Measurements from ENCODE around the gene CYP4F22.
A peak's percentile ranks its signal among the peaks of the same experiment; 100 is the strongest.

CYP4F22 gene

DNA sequence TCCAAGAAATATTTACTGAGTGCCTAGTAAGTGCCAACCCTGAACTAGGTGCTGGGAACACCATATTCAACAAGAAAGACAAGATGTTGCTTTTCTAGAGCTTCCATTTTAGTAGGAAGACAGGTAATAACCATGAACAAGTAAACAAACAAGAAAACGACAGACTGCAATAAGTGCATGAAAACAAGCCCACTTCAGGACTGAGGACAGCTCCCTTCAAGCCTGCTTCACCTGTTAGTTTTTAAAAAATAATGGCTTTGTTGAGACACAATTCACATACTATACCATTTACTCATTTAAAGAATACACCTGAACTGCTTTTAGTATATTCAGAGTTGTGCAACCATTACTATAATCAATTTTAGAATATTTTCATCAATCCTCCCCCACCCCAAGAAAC, 30.4 kb downstream of the CYP4F22 start:
- no peak for DNase-seq

DNA sequence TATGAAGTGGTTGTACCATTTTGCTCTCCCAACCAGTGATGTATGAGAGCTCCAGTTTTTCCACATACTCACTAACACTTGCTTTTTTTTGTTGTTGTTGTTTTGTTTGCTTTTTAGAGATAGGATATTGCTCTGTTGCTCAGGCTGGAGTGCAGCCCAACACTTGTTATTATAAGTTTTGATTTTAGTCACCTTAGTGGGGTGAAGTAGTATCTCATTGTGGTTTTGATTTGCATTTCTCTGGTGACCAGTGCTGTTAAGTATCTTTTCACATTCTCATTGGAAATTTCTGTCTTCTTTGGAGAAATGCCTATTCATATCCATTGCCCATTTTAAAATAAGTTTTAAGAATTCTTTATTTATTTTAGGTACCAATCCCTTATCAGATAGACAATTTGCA, 31.3 kb downstream of the CYP4F22 start:
- no peak for DNase-seq

DNA sequence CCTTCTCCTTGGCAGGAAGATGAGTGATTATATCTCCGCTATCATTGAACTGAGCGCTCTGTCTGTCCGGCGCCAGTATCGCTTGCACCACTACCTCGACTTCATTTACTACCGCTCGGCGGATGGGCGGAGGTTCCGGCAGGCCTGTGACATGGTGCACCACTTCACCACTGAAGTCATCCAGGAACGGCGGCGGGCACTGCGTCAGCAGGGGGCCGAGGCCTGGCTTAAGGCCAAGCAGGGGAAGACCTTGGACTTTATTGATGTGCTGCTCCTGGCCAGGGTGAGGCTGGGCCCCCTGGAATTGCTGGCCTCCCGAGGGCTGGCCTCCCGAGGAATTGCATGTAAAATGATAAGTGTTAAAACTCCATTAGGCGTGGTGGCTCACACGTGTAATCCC, 32.1 kb downstream of the CYP4F22 start:
- DNase-seq, result no peak

DNA sequence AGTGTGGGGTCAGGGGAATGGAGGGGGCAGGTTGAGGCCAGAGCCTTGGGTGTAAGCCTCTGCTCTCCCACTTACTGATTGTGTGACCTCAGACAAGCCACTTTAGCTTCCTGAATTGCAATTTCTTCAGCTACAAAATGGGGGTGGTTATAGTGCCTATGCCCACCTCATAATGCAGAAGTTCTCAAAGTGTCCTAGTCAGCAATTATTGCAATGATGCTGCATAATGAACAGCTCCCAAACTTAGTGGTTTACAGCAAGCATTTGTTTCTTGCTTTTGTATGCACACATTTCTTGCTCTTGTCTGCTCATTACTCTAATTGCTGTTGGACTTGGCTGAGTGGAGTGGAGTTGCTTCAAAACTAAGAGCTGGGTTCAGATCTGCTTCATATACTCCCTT, 36.0 kb downstream of the CYP4F22 start:
- DNase-seq, result no peak

DNA sequence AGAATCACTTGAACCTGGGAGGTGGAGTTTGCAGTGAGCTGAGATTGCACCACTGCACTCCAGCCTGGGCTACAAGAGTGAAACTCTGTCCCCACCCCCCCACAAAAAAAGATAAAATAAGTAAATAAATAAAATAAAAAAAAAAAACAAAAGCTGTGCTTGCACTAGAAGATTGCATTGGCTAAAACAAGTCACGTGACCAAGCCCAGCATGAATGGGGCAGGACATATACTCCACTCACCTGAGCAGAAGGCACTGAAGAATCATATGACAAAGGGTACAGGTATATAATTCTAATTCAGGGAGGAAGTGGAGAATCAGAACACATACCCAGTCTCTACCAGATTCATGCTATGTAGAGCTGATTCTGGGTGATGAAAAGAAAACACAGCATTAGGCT, 36.6 kb downstream of the CYP4F22 start:
- no peak for DNase-seq

DNA sequence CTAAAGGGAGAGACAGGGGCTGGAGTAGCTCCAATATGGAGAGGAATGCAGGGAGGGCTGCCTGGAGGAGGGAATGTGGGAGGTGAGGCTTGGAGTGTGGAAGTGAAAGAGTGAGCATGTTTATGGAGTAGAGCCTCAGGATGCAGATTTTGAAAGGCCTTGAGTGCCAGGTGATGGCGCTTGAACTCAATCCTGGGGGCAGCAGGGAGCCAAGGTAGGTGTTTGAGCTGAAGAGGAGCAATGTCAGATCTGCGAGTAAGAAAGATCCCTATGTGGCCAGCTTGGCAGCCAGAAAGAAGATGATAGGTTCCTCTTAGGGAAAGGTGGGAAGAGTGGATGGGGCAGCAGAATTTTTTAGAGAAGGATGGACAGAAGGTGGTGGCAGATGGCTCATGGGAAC, 40.3 kb downstream of the CYP4F22 start:
- no peak for DNase-seq

DNA sequence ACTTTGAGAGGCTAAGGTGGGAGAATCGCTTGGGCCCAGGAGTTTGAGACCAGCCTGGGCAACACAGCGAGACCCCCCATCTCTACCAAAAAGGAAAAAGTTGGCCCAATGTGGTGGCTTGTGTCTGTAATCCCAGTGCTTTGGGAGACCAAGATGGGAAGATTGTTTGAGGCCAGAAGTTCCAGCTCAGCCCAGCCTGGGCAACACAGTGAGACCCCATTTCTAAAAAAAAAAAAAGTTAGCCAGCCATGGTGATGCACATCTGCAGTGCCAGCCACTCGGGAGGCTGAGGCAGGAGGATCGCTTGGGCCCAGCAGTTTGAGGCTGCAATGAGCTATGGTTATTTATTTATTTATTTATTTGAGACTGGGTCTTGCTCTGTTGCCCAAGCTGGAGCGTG, 41.3 kb downstream of the CYP4F22 start:
- no peak for DNase-seq

DNA sequence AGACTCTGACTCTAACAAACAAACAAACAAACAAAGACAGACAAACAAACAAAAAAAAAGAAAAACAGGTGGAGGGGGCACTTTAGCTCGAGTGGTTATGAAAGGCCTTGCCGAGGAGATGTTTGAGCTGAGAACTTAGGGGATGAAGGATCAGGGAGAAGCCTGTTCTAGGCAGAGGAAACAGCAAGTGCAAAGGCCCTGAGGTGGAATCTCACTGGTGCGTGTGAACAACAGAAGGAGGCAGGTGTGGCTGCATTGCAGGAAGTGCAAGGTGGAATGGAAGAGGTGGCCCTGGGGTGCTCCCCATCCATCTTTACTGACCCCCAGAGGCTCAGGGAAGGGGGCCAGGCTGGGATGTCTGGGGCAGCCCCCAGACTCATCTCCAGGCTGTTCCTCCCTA, 41.9 kb downstream of the CYP4F22 start:
- DNase-seq, result no peak

DNA sequence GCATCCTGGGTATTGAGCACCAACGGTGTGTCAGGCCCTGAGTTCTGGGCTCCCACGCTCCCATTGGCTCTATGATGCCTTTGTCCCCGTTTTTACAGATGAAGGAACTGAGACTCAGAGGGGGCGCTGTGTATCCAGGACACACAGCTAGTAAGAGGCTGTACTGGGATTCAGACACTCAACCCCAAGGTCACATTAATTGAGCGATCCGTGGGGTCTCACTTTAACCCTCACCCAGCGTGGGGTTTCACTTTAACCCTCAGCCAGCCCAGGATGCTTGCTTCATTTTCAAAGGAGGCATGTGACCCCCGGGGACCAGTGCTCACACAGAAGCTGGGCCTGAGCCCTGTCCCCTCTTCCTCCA, 42.6 kb downstream of the CYP4F22 start:
- peak; percentile 9 for DNase-seq

DNA sequence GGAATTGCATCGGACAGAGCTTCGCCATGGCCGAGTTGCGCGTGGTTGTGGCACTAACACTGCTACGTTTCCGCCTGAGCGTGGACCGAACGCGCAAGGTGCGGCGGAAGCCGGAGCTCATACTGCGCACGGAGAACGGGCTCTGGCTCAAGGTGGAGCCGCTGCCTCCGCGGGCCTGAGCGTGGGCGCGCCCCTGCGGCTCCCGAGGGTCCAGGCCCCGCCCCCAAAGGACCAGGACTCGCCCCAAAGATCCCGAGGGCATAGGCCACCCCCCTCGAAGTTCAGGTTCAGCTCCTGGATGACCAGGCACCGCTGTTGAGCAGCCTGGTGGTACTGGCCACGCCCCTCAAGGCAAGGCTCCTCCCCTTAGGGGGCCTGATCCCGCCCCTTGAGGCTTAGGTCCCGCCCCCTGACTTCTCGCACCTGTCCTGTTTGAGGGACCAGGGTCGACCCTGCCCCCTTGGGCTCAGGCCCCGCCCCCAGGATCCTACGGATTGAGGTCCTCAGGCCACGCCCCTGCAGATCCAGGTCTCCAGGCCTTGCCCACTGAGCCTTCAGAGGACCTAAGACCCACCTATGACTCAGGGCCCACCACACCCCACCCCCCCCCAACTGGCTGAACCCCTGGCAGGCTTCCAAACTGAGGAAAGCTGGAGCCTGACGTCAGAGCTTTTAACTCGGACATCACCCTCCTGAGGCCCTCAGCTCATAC, 43.1 kb downstream of the CYP4F22 start:
- peak; percentile 14 for DNase-seq

DNA sequence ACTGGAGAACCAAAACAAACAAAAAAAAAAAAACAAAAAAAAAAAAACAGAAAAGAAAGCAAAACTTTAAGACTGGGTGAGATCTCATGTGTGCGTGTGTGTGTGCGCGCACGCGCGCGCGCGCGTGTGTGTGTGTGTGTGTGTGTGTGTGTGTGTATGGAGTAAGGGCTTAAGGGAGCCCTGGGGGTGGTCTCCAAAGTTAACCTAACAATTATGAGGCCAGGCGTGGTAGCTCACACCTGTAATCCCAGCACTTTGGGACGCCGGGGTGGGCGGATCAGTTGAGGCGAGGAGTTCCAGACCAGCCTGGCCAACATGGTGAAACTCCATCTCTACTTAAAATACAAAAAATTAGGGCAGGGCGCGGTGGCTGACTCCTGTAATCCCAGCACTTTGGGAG, 46.7 kb downstream of the CYP4F22 start:
- DNase-seq, result no peak

DNA sequence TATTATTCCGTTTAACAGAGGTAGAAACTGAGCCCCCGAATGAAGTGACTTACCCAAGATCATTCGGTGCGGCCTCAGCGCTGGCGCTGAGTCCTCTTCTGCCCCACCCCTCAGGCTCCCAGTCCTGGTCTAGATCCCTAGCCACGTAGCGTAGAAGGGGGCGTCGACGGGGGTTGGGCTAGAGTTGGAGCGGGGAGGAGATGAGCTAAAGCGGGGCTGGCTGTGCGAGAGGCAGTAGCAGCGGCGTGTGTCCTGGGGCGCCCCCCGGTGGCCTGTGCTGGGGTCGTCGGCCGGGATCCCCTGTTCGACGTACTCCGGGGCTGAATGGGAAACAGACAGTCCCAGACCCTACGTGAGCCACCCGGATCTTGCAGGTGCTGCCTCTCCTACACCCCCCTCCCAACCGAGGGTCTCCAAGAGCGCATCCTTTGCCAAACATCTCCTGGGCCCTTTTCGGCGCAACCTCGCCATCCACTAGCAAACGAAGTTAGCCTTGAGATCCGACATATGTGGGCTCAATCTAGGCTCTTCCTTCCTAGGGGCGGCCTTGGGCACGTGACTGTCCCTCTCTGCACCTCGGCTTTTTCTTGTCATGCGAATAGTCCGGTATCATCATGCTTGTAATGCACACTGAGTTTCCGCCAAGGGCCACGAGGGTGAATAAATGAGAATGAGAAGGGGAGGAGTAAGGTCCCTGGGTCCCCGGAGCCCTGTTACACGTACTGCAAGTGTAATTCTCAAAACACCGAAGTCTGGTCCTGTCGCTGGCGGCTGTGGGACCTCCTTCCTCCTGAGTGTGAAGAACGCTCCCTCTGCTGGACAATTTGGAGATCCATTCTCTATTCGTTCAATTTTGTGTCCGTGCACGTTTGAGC, 47.7 kb downstream of the CYP4F22 start:
- peak; percentile 95 for DNase-seq

DNA sequence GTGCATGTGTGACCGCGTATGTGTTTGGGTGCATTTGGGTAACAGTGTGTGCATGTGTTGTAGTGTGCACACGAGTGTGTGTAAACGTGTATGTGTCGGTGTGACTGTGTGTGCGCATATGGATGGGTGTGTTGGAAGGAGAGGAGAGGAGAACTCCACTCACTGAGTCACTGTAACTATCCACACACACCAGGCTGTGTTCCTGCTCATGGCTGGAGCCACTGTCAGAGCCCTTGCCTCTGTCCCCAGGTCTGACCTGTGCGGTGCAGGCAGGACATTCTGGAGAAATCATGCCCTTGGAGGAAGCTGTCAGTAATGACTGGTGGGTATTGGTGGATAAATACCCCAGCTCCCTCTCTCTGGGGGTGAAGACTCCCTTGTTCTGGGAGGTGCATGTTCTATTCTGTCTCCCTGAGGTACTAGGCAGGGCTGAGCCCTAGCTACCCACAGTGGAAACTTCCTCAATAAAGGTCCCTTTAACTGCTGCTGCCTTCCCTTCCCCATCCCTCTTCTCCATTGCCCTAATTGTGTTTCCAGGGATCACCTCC, 48.4 kb downstream of the CYP4F22 start:
- DNase-seq, result no peak

DNA sequence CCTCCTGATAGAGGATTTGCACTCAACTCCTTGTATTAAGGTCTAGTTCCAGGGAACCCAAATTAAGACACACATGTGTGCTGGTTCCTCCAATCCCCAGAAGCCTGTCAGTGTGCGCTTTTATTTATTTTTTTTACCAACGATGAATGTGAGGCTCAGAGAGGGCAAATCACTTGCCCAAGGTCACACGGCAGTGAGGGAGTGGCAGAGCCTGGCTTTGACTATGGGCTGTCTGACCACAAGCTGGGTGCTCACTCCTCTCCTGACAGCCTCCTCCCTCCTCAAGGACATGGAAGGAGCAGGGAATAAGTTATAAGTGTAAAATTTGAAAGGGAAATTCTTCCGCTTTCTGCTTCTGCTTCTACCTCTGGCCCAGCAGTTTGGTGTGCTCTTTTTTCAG, 48.9 kb downstream of the CYP4F22 start:
- DNase-seq, result no peak

DNA sequence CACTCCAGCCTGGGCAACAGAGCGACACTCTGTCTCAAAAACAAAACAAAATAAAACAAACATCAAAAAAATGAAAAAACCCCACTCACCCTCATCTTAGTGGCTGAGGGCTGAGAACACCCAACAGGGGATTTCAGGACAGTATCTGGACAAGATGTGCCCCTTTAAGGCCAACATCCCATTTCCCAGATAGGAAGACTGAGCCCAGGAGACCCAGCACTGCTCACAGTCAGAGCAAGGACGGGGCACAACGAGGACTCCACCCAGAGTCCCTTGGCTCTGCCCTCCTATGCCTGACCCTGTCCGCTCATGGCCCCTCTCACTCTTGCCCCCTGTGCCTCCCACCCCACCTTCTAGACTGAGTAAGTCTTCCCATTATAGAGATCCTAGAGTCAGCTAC, 53.8 kb downstream of the CYP4F22 start:
- DNase-seq, result no peak

DNA sequence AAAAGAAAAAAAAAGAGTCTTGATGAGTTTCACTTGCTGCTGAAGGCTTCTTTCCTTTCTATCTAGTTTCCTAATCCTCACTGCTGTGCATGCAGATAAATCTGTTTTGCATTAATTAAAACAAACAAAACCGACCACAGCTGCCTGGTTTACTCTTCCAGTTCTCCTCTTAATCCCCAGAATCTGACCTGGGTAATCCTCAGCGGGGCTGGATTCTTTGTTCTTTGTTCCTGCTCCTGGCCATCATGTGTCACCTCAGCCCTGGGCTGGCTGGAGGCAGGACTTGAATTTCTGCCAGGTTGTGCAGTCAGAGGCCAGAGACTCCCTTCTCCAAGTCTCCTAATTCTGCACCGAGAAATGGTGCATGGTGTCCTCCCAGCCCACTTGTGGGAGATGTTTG, 54.5 kb downstream of the CYP4F22 start:
- DNase-seq, result no peak

DNA sequence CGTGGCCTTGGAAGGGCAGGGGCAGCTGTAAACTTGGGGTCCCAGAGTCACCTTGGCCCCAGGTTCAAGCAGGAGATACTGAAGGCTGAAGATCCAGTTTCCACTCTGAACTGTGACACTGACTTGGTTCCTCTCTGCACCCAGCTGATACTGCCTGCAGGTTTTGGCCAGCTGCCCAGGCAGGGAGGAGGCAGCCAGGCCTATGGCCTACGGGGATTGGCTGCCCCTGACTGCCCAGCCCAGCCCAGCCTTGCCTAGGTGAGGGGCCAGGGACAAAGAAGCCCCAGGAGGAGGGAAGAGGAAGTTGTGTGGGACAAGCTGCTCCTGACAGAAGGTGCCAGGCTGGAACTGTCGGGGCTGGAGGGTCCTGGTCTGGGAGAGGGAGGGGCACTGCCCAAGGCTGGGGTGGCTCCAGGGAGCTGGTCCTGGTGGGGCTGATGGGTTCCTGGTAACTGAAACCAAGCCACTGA, 55.0 kb downstream of the CYP4F22 start:
- no peak for DNase-seq

DNA sequence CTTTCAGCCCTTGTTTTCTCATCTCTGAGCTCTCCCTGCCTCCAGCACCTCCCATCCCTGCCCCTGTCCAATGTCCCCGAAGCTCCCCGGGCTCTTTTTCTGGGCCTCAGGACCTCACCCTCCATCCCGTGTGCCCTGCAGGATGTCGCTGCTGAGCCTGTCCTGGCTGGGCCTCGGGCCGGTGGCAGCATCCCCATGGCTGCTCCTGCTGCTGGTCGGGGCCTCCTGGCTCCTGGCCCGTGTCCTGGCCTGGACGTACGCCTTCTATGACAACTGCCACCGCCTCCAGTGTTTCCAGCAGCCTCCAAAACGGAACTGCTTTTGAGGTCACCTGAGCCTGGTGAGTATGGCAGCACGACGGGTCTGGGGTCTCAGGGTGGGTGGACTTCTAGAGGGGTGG, 55.6 kb downstream of the CYP4F22 start:
- no peak for DNase-seq

DNA sequence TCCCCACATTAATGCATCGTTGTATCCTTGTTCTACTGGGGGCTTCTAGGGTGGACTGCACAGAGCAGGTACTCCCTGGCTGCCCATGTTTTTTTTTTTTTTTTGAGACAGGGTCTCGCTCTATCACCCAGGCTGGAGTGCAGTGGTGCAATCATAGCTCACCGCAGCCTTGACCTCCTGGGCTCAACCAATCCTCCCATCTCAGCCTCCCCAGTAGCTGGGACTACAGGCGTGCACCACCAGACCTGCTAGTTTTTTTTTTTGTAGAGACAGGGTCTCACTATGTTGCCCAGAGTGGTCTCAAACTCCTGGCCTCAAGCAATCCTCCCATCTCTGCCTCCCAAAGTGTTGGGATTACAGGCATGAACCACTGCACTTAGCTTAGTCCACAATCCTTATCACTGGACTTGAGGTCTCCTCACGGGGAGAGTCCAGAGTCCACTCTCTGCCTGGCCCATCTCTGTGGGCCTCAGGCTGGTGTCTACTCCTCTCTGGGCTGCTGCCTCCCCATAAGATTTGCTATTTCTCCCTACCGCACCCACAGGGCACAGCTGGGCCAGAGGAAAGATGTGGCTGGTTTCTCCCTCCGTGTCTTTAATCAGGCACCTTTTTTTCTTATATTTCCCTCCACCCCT, 56.3 kb downstream of the CYP4F22 start:
- no peak for DNase-seq

DNA sequence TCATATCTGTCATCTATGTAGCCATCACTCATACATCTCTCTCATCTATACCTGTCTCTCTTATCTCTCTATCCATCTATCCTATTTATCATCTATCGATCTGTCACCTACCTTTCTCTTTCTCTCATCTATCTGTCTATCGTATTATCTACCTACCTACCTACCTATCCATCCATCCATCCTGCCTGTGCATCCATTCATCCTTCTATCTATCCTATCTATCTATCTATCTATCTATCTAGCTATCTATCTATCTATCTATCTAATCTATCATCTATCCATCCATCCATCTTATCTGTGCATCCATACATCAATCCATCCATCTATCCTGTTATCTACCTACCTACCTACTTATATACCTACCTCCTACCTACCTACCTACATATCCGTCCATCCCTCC, 62.1 kb downstream of the CYP4F22 start:
- no peak for DNase-seq

DNA sequence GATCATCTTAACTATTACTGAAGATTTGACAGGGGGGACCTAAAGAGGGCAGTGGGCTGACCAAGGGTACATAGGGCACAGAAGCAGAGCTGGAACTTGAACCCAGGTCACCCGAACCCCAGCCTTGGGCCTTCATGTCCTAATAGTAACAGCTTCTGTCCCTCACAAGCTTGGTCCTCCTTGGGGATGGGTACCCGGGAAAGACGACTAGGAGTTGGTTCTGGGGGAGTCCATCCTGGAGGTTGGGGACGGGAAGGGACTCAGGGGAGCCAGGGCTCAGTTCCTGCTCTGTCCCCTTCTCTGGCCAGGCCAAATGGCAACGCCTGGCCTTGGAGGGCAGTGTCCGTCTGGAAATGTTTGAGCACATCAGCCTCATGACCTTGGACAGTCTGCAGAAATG, 67.1 kb downstream of the CYP4F22 start:
- no peak for DNase-seq

DNA sequence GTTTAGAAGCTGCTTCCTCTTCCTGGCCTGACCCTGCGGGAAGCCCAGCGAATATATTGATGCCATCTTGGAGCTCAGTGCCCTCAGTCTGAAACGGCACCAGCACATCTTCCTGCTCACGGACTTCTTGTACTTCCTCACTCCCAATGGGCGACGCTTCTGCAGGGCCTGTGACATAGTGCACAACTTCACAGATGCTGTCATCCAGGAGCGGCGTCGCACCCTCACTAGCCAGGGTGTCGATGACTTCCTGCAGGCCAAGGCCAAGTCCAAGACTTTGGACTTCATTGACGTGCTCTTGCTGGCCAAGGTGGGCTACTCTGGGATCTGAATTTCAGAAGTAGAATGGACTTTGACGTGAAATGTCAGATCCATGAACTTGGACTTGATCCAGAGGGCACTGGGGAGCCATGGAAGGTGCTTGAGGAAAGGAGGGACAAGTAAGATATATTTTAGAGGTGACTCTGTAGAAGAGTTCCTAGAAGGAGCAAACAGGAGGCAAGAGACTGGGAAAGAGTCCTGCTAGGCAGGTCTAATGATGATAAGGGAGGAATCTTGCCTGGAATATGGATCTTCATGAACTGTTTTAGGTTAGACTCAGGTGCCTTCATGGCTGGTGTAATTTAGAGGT, 68.3 kb downstream of the CYP4F22 start:
- DNase-seq, result no peak

DNA sequence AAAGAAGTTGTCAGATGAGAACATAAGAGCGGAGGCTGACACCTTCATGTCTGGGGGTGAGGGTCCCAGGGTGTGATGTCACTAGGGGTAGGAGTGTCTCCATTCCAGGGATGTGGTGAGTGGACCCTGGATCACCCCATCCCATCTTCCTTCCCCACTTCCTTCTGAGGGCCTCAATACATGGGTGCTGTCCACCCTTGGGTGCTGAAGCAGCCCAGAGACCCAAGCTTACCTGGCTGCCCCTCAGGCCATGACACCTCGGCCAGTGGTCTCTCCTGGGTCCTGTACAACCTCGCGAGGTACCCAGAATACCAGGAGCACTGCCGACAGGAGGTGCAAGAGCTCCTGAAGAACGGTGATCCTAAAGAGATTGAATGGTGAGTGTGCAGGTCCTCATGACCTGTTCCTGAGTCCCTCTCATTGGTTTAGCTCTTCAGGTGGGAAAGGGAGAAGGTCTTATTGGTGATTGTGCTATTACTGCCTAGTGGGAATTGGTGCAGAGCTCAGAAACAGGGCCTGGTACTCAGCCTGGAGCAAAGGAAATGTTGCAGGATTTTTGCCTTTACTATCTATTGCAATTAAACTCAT, 69.0 kb downstream of the CYP4F22 start:
- DNase-seq, result no peak
